DND-41 (cell line): ENCODE results near the gene DDX1.

Experiments
- CTCF ChIP-seq: IDR thresholded peaks from 2 replicates; pipeline ENCODE4 v1.5.1; 2012; ENCODE audit warnings: borderline replicate concordance, low read length, moderate library complexity, mild to moderate bottlenecking; ENCODE audit not compliant: poor library complexity, severe bottlenecking; ENCODE audit errors: extremely low read depth
- EZH2 ChIP-seq: IDR thresholded peaks from 3 replicates; pipeline ENCODE4 v1.6.1; 2012; ENCODE audit warnings: borderline replicate concordance, low read depth, mild to moderate bottlenecking, moderate library complexity, low read length, inconsistent platforms; ENCODE audit not compliant: severe bottlenecking

- TF ChIP-seq CTCF, result no peak
- TF ChIP-seq EZH2, result no peak
Measured at GRCh38 chr2:15639323-15640251, 47.9 kb downstream of the DDX1 start.
